ENCODE results near the gene KLHL29.

KLHL29 gene

GRCh38 chr2:23507267-23508065 is 122.5 kb downstream of the KLHL29 start:
- H3K4me3 ChIP-seq (ENCODE audit: low read depth, low read length), result no peak overlapping the region

- H3K4me3 ChIP-seq (ENCODE audit: low read depth, low read length), result no peak overlapping the region
Observed at GRCh38 chr2:23508066-23508390, 123.0 kb downstream of the KLHL29 start.

- no peak overlapping the region for H3K4me3 ChIP-seq (ENCODE audit: low read depth, low read length)
Observed at GRCh38 chr2:23509103-23509502, 124.1 kb downstream of the KLHL29 start.

- no peak overlapping the region for H3K4me3 ChIP-seq (ENCODE audit: low read depth, low read length)
Observed at GRCh38 chr2:23509596-23510292, 124.8 kb downstream of the KLHL29 start.

- no peak overlapping the region for H3K4me3 ChIP-seq (ENCODE audit: low read depth, low read length)
Observed at GRCh38 chr2:23510471-23510870, 125.5 kb downstream of the KLHL29 start.

- no peak overlapping the region for H3K4me3 ChIP-seq (ENCODE audit: low read depth, low read length)
Observed at GRCh38 chr2:23512778-23513177, 127.8 kb downstream of the KLHL29 start.

GRCh38 chr2:23513245-23513871 is 128.4 kb downstream of the KLHL29 start:
- no peak overlapping the region for H3K4me3 ChIP-seq (ENCODE audit: low read depth, low read length)

GRCh38 chr2:23513872-23514793 is 129.2 kb downstream of the KLHL29 start:
- H3K4me3 ChIP-seq (ENCODE audit: low read depth, low read length), result no peak overlapping the region

- H3K4me3 ChIP-seq (ENCODE audit: low read depth, low read length), result no peak overlapping the region
Observed at GRCh38 chr2:23516520-23517256, 131.7 kb downstream of the KLHL29 start.

GRCh38 chr2:23518481-23519333 is 133.7 kb downstream of the KLHL29 start:
- no peak overlapping the region for H3K4me3 ChIP-seq (ENCODE audit: low read depth, low read length)

- H3K4me3 ChIP-seq (ENCODE audit: low read depth, low read length), result no peak overlapping the region
Observed at GRCh38 chr2:23519334-23519651, 134.3 kb downstream of the KLHL29 start.

GRCh38 chr2:23520256-23520655 is 135.3 kb downstream of the KLHL29 start:
- no peak overlapping the region for H3K4me3 ChIP-seq (ENCODE audit: low read depth, low read length)

- H3K4me3 ChIP-seq (ENCODE audit: low read depth, low read length), result no peak overlapping the region
Observed at GRCh38 chr2:23521060-23521459, 136.1 kb downstream of the KLHL29 start.

- no peak overlapping the region for H3K4me3 ChIP-seq (ENCODE audit: low read depth, low read length)
Observed at GRCh38 chr2:23522726-23523372, 137.9 kb downstream of the KLHL29 start.

GRCh38 chr2:23523373-23524260 is 138.6 kb downstream of the KLHL29 start:
- no peak overlapping the region for H3K4me3 ChIP-seq (ENCODE audit: low read depth, low read length)

GRCh38 chr2:23524261-23524706 is 139.3 kb downstream of the KLHL29 start:
- H3K4me3 ChIP-seq (ENCODE audit: low read depth, low read length), result no peak overlapping the region

GRCh38 chr2:23525137-23525765 is 140.3 kb downstream of the KLHL29 start:
- H3K4me3 ChIP-seq (ENCODE audit: low read depth, low read length), result no peak overlapping the region

GRCh38 chr2:23526114-23526513 is 141.1 kb downstream of the KLHL29 start:
- H3K4me3 ChIP-seq (ENCODE audit: low read depth, low read length), result no peak overlapping the region

Data from iPS-11a (cell line).